ENCODE results near the gene HOXC12. TPM values are rescaled to one million over a fixed set of nuclear protein-coding genes. Genes with fewer than 3 reads are reported as not detected.

The HOXC12 gene
- total and polyA plus RNA-seq, 11 donors = not detected

GRCh38 chr12:53963005-53963404, 8.3 kb downstream of the HOXC12 start:
- ATAC-seq (no peak), DNase-seq (no peak)
- H3K36me3 ChIP-seq = no peaks in the 10 kb centered on the region
- WGBS, 4 donors = 23 to 36% (median 25%) methylated on average over 7 of the region's 7 CpGs
- H3K4me1 ChIP-seq = peaks cover 0 to 32% (median 5%) of the 10 kb centered on the region in 12 donors
- peaks cover 82 to 100% (median 100%) of the 10 kb centered on the region in 9 donors for H3K27me3 ChIP-seq
- H3K27ac ChIP-seq = no peak overlapping the region
- intact Hi-C loops (cut with DNase I) = no loop called here
- H3K4me3 ChIP-seq = no peak overlapping the region
- H3K9me3 ChIP-seq = no peaks in the 10 kb centered on the region
- TF ChIP-seq POLR2A (IDR thresholded peaks at IDR 0.05) (no peak), CTCF (IDR thresholded peaks at IDR 0.05) (no peak)

- DNase-seq (no peak), ATAC-seq (no peak)
- peaks cover 83 to 100% (median 100%) of the 10 kb centered on the region in 9 donors for H3K27me3 ChIP-seq
- 6 to 9% (median 7%) methylated on average over 38 of the region's 38 CpGs for WGBS, 4 donors
- peaks cover 0 to 32% (median 5%) of the 10 kb centered on the region in 12 donors for H3K4me1 ChIP-seq
- no peak for TF ChIP-seq POLR2A (IDR thresholded peaks at IDR 0.05)
- no peak for TF ChIP-seq CTCF (IDR thresholded peaks at IDR 0.05)
- H3K9me3 ChIP-seq = no peaks in the 10 kb centered on the region
- H3K27ac ChIP-seq = no peak overlapping the region
- intact Hi-C loops (cut with DNase I) = no loop called here
- H3K36me3 ChIP-seq = no peaks in the 10 kb centered on the region
- H3K4me3 ChIP-seq = no peak overlapping the region
These were observed 9.0 kb downstream of the HOXC12 start for GRCh38 chr12:53963434-53964314.

- 6 to 15% (median 10%) methylated on average over 2 of the region's 2 CpGs for WGBS, 4 donors
- no peak for DNase-seq
- intact Hi-C loops (cut with DNase I) = no loop called here
- ATAC-seq = no peak
- peaks cover 84 to 100% (median 100%) of the 10 kb centered on the region in 9 donors for H3K27me3 ChIP-seq
- H3K4me3 ChIP-seq = no peak overlapping the region
- peaks cover 0 to 32% (median 5%) of the 10 kb centered on the region in 12 donors for H3K4me1 ChIP-seq
- no peaks in the 10 kb centered on the region for H3K36me3 ChIP-seq
- no peak for TF ChIP-seq CTCF (IDR thresholded peaks at IDR 0.05)
- H3K27ac ChIP-seq = no peak overlapping the region
- no peaks in the 10 kb centered on the region for H3K9me3 ChIP-seq
These were observed 9.6 kb downstream of the HOXC12 start for GRCh38 chr12:53964315-53964713.

GRCh38 chr12:53965281-53966084, 10.8 kb downstream of the HOXC12 start:
- no peaks in the 10 kb centered on the region for H3K36me3 ChIP-seq
- no peak for TF ChIP-seq POLR2A (IDR thresholded peaks at IDR 0.05)
- no peak for TF ChIP-seq CTCF (IDR thresholded peaks at IDR 0.05)
- intact Hi-C loops (cut with DNase I) = no loop called here
- peaks cover 0 to 32% (median 5%) of the 10 kb centered on the region in 12 donors for H3K4me1 ChIP-seq
- ATAC-seq (no peak), DNase-seq (no peak)
- no peaks in the 10 kb centered on the region for H3K9me3 ChIP-seq
- H3K4me3 ChIP-seq = no peak overlapping the region
- no peak overlapping the region for H3K27ac ChIP-seq
- H3K27me3 ChIP-seq = peaks cover 84 to 100% (median 100%) of the 10 kb centered on the region in 9 donors
- 2 to 5% (median 3%) methylated on average over 18 of the region's 18 CpGs for WGBS, 4 donors
